Stimulated activated CD4-positive, alpha-beta T cell treated with anti-CD3 and anti-CD28 coated beads, Interleukin-4, amount 100 ng/mL, for 24 hours (primary cell): ENCODE measurements around the gene FUT3.
A peak's percentile ranks its signal among the peaks of the same experiment; 100 is the strongest.
"Not testable (repeated sequence)": the region's sequence is repeated elsewhere in the genome, so short reads cannot be mapped to it uniquely, and the experiment has no call there.

Experiments used
- DNase-seq: peaks from one replicate; pipeline ENCODE4 v3.0.0-alpha.2; 2020

The FUT3 gene

DNA sequence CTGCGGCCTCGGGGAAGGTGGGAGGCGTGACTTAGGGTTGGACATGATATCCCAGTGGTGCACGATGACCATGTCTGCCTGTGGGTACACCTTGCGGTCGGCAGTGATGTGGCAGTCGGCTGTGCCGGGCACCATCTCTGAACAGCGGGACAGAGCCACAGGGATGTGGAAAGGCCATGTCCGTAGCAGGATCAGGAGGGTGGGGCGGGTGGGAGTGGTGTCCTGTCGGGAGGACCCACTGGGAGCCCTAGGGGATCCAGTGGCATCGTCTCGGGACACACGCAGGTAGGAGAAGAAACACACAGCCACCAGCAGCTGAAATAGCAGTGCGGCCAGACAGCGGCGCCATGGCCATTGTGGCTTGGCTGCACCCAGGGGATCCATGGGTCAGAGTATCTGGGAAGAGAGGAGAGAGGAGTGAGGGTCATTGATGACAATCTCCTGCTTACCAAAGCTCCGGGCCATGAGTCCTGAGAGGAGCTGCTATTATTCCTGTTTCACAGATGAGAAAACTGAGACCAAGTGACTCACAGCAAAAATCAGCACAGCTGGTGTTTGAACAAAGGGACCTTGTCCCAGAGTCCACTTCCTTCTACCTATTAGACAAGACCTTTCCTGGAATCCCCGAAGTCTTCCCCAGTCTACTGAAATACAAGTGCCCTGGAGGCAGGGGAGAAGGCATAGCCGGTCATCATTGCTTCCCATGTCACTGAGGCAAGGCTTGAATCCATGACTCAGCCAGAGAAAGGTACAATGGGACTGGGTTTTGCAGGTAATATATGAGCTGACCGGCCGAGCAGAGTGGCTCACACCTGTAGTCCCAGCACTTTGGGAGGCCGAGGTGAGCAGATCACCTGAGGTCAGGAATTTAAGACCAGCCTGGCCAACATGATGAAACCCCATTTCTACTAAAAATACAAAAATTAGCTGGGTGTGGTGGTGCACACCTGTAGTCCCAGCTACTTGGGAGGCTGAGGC is 6.5 kb downstream of the FUT3 start:
- no peak for DNase-seq

DNA sequence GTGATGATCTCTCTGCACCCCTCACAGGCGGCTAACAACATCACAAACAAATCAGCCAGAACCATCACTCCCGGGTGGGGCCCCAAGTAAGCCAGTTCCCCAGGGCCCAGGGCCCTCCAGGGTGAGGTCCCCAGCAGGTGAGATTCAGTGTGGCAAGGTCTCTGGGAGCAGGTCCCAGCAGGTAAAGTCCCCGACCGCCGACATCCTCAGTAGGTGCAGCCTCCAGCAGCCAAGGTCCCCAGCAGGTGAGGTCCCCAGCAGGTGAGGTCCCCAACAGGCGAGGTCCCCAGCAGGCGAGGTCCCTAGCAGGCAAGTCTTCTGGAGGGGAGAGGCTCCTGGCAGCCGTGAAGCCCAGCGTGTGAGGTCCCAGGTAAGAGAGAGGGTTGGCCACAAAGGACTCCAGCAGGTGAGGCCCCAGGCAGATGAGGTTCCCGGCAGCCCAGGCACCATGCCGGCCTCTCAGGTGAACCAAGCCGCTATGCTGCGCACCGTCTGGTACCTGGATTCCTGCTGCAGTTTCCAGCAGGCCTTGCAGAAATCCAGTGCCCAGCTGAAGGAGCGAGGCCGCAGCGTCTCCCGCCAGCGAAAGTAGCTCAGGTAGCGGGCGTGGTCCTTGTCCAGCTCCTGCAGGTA is 7.8 kb downstream of the FUT3 start:
- no peak for DNase-seq

DNA sequence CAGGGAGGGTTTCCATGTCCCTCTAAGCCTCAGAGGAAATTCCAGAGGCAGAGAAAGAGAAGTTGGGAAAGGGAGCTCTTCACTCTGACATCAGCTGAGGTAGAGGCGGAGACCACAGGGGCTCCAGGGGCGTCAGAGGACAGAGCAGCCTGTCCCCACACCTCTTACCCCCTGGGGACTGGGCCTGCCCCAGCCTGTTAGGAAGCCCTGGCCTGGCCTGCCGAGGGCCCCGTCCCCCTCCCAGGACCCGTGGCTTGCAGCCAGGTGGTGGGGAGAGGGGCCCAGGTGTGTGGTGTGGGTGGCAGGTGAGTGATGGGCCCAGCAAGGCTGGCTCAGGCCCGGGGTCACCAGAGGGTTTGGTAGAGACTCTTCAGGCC is 9.5 kb downstream of the FUT3 start:
- DNase-seq = not testable (repeated sequence)

DNA sequence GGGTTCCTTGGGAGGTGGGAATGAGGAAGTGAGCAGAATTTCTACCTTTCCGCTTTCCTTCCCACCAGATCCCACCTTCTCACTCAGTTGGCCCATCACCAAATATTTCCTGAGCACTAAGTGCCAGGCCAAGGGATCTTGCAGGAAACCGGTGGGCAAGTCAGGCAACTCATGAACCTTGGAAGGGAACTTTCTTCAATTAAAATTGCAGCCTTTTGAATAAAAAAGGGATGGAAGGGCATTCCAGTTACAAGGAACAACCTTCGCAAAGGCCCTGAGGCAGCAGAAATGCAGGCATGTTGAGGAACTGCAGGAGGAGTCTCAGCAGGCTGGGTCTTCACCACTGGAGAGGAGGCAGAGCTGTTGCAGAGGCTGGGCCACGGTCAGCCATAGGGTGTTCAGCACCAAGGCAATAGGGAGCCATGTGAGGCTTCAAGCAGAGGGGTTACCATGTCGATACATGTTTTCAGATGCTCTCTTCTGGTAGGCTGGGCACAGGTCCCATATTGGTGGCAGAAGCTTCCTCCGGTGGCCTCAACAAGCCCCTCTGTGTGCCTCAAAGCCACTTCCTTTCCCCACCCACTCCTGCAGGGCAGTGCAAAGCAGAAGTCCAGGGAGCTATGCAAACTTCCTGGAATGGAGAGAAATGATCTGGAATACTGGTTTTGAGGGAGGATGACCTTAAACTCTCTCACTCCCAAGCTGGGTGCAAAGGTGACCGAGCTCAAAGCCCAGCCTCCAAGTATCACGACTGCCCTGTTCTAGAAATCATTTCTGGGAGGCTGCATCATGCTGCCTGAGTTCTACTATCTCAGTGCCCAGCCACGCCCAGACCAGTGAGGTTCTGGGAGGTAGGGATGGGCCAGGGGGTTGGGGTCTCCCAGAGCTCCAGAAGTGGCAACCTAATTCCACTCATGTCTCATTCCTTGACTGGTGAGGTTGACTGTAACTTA is 11.9 kb downstream of the FUT3 start, which contains the start of gene FUT6:
Gene FUT6, minus strand, starts transcription at position 638 of the 953 bp plus-strand sequence. CDS start 7,135 bp downstream, outside the sequence.
- no peak for DNase-seq

DNA sequence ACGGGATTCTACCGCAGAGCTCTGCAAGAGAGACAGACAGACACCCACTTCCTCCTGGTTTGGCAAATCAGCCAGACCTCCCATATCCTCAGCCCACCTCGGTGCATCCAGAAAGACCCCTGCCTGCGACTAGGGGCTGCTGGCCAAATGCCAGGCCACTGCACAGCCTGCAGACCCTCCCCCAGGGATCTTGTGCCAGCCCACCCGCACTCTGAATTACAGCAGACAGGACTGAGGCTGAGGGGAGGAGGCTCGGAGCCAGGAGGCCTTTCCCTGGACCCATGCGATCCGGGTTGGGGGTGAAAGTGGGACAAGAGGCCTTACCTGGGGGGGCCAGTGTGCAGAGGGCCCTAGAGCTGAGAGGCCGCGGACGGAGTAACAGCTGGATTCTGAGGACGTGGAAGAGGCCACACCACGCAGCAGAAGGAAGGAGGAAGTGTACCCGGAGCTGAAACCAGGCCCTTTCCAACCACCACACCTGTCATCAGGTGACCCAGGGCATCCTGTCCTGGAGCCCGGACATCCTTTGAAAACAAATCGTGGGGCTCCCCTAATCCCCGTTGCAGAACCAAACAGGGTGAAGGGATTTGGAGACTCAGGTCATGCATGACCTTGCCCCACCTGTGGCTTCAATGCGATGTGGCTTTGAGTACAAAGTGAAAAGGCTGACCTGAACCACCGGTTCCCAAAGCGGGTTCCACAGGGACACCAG is 12.7 kb downstream of the FUT3 start:
- DNase-seq = no peak

DNA sequence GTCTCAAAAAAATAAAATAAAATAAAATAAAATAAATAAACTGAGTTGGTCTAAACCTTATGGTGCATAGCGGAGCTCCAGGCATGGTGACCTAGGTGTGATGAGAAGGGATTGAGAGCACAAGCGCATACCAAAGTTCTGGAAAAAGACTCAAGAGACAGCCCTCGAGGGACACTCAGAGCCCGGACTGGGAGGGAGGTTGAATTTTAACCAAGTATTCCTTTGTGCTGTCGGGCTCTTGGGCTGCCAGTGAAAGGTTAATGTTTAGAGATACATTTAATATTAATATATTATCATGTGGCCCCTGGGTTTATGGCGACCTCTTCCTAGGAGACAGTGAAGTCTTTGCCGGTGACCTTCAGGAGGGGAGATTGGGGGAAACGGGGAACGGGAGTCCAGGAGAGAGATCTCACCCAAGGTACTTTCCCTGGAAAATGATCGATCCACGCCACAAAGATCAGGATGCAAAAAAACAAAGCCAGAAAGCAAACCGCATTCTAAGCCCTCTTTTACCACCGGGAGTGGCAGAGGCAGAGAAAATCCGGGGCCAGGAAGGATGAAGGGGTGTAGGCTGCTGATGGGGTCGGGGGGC is 13.4 kb downstream of the FUT3 start:
- DNase-seq = no peak

DNA sequence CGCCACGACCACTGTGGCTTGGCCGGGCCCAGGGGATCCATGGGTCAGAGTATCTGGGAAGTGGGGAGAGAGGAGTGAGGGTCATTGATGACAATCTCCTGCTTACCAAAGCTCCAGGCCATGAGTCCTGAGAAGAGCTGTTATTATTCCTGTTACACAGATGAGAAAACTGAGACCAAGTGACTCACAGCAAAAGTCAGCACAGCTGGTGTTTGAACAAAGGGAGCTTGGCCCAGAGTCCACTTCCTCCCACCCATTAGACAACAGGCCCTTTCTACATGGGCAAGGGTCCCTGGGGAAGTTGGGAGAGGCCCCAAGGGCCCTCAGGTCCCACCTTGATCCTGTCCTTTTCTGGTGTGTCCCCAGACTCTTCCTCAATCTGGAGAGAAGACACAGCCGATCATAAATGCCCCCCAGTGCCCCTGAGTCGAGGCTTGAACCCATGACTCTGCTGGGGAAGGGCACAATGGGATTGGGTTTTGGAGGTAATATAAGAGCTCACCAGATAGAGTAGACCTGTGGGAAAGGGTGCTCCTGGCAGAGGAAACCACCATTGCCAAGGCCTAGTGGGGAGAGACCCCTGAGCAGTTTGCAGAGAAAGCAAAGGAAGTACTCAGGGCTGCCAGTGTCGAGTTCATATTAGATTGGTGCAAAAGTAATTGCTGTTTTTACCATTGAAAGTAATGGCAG is 18.6 kb downstream of the FUT3 start:
- DNase-seq = no peak

DNA sequence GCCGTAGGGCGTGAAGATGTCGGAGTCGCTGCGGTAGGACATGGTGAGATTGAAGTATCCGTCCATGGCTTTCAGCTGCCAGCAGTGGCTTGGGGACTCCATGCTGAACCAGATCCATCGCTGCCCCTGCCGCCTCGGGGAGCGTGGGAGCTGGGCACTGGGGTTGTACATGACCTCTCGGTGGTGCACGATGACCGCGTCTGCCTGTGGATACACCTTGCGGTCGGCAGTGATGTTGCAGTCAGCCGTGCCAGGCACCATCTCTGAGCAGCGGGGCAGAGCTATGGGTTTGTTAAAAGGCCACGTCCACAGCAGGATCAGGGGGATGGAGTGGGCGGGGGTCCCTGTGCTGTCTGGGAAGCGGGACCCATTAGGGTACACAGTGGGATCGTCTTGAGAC is 19.2 kb downstream of the FUT3 start:
- DNase-seq = no peak

DNA sequence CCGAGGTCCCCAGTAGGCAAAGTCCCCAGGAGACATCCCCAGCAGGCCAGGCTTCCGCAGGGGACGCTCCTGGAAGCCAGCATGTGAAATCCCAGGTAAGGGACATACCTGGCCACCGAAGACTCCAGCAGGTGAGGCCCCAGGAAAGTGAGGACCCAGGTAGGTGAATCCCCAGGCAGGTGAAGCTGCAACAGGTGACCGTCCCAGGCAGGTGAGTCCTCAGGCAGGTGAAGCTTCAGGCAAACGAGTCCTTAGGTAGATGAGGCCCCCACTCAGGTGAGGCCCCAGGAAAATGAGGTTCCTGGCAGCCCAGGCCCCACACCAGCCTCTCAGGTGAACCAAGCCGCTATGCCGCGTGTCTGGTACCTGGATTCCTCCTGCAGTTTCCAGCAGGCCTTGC is 20.1 kb downstream of the FUT3 start:
- no peak for DNase-seq

DNA sequence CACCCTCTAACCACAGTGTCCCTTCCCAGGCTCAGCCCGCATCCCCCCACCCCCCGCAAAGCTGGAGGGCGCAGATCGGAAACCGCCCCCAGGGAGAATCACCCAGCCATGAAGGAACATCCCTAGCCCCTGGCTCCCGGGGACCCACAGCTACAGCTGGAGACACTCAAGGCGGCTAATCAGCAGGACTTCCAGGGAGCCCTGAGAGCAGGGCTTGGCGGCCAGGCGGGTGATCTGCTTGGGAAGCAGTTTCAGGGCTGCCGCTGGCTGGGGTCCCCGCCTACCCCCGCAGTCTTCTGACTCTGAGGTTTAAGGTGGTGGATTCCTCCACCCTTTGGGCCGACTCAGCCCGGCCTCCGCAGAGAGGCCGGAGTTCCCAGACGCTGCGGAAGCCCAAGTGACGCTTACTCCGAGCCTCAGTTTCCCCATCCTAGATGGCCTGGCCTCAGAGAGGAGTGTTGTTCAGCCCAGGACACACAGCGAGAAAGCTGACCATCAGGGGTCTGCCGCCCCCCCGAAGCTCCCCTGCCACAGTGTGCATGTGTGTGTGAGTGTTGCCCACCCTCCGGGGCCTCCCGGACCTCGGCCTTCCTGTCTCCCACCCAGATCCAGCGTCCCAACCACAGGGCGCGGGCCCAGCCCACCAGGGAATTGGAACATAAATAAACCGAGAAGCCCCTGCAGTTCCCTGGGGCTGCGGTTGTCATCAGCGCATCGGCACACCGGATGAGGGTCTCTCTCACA is 21.5 kb downstream of the FUT3 start:
- DNase-seq = no peak

DNA sequence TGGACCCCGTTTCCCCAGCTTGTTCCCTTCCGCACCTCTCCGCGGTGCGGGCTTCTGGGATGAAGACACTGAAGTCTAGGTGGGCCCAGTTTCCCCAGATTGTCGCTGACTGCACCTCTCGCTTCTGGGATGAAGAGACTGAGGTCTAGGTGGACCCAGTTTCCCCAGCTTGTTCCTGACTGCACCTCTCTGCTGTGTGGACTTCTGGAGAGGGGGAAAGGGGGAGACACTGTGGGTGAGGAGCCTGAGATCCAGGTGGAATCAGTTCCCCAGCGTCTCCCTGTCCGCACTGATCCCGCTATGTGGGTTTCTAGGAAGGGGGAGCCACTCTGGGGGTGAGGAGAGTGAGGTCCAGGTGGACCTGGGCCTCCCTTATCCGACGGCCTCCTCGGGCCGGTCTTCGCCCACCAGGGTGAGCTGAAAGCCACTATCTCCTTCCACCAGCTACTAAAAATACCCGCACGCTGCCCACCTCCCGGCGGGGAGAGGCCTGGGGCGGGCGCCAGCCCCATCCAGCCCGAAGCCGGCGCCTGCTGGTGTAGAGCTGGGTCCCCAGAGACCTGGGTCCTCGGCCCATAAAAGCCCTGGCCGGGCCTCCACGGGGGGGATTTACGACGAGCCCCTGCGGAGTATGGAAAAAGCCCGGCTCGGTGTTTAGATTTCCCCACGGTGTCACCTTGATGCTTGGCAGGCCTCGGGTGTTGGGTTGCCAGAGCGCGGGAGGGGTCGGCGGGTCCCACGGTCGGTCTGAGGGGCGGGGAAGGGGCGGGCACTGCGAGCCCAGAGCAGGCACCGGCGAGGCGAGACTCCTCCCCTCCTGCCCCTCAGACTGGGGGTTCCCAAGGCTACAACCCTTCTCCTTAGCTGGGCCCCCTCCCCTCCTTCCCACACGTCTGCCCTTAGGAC is 22.3 kb downstream of the FUT3 start:
- peak; percentile 19 for DNase-seq

DNA sequence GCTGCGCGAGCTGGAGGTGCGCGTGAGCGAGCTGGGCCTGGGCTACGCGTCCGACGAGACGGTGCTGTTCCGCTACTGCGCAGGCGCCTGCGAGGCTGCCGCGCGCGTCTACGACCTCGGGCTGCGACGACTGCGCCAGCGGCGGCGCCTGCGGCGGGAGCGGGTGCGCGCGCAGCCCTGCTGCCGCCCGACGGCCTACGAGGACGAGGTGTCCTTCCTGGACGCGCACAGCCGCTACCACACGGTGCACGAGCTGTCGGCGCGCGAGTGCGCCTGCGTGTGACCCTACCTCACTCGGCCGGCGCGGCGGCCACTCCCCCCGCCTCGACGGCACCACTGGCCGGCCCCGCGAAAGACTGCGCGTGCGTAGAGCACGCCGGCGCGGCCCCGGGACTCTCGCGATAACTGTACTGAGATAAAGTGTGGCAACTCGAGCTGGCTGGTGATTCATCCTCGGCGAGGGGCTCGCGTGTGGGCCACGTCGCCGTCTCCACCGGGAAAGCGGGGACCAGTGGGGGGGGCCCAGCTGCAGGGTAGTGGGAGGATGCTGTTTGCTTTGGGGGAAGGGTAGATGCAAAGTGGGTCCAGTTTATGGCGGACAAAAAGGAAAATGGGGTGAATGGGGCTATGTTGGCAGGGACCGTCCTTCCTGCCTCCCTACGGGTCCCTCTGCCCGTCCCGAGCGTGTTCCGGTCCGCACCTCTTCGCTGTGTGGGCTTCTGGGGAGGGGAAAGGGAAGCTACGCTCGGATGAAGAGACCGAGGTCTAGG is 23.2 kb downstream of the FUT3 start:
- peak; percentile 94 for DNase-seq

DNA sequence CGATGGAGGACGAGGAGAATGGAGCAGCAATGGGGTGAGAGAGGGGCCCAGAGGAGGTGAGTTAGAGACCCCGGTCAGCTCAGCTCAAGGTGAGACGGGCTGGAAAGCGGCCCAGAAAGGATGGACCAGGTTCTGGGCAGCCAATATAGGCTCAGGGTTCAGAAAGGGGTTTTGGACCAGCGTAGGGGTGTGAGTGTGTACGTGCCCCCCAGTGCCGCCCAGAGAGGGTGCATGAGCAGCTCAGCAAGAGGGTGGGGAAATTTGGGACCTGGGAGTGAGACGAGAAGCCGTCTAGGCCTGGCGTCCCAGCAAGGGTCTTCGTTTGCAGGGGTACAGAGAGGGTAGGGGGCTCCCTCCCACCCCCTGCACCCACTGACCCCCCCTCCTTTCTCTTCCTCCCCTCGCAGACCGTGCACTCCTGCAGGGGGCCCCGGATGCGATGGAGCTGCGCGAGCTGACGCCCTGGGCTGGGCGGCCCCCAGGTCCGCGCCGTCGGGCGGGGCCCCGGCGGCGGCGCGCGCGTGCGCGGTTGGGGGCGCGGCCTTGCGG is 23.8 kb downstream of the FUT3 start:
- DNase-seq = no peak

DNA sequence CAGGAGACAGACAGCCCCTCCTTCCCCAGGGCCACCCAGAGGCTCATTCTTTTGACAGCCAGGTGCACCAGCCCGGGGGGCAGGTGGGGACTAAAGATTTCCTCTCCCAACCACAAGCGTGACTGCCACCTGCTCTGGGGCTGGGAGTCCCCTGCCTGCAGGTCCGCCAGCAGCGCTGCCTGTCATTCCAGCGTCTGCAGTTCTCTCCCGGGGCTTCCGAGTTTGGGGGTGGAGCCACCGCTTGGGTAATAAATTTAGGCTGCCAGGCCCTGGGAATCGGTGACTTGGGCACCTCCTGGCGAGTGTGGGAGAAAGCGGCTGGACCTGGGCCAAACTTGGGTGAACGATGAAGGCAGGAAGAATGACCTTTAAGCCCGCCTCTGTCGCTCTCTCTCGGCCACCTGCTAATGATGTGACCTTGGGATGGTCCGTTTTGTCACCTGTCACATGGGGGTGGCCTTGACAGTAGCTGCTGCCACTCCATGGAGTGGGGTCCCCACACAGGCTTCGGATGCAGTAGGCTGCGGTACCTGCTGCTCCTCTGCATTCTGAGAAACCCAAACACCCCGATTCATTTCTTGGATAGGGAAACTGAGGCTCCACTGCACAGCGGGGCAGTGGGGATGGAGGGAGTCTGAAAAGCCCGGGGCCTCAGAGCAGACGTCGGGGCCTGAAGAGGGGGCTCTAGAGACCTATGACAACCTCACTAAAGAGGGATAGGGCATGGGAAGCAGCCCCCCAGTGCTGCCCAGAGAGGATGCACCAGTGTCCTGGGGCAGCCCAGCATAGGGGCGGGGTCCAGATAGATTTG is 24.5 kb downstream of the FUT3 start:
- DNase-seq = no peak

DNA sequence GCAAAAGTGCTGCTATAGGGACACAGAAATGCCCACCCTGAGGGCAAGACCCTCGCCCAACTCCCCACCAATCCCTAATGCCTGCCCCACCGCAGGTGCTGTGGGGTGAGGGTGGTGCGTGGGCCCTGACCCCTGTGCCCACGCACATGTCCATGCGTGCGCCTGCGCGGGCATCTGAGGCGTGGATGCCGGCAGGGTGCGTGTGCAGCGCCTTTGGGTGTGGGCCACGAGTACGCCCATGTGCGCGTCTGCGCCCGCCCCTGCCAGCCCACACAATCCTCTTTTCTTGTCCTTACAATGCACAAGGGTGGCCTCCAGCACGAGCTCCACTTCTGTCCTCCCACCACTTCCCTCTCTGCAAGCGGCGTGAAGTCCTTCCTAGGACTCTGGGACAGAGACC is 26.1 kb downstream of the FUT3 start:
- DNase-seq = no peak

DNA sequence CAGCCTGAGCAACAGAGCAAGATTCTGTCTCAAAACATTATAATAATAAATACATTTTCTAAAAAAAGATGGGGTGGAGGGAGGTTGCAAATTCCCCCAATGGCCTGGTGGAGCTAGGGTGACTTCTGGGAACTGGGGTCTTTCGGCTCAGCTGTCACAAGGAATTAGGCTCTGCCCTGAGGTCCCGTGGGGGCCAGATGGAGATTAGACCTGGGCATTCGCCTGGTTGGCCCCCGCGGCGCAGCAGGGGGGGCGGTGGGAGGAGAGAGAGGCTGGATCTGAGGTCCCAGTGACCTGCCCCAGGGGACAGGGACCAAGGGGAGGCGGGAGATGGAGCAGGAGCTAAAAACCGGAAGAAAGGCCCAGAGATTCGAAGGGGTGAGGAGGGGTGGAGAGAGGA is 26.5 kb downstream of the FUT3 start:
- DNase-seq = no peak

DNA sequence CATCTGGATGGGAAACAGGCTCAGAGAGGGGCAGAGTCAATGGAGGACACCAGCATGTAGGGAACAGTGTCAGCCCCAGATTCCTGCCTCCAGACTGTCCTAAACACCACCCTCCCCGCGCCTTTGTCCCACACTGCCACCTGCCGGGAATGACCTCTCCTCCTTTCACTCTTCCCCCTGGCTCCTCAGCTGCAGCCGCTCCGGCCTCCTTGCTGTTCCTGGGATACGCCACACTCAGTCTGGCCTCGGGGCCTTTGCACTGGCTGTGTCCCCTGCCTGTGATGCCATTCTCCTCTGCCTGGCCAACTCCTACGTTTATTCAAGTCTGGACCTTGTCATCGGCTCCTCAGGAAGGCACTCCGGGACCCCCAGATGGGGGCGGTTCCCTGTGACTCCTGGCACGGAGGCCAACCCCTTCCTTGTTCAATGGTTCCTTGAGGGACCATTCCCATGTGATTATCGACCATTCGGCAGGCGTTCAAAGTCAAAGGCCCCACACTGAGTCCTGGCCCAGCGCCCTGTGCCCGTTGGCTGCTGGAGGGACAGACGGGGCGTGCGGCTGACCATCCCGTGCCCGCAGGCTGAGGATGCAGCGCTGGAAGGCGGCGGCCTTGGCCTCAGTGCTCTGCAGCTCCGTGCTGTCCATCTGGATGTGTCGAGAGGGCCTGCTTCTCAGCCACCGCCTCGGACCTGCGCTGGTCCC is 27.5 kb downstream of the FUT3 start:
- DNase-seq = no peak
